Subcutaneous adipose tissue (tissue), 4 donors: ENCODE data around the gene TAF6. TPM values are rescaled to one million over a fixed set of nuclear protein-coding genes. Genes with fewer than 3 reads are reported as not detected.

ENCODE experiments used
- CTCF ChIP-seq: fragments of 450-650 bp; IDR thresholded peaks from one replicate; pipeline ENCODE4 v1.5.1; 2016; ENCODE audit warnings: low read depth, mild to moderate bottlenecking, control low read depth, antibody characterized with exemption, moderate library complexity
- total RNA-seq, 4 donors: library from RNA; depleted of rRNA; stranded (reverse); fragments of >200 nt; gene quantifications; one replicate each; pipeline ENCODE4 v1.1.0, GENCODE V29; 2016

TAF6 gene
- total RNA-seq, 4 donors from 2014 or later: 9.8 to 36.2 (median 26.2) TPM

GRCh38 chr7:100101016-100101862 is 17.9 kb downstream of the TAF6 start, which contains the start of the genes AP4M1 and MCM7:
Gene AP4M1, plus strand, starts transcription at chr7:100101643. Its CDS starts 72 bp downstream, at chr7:100101715.
Gene MCM7, minus strand, starts transcription at chr7:100101397. Its CDS starts 103 bp downstream, at chr7:100101294.
- TF ChIP-seq CTCF: no peak

DNA sequence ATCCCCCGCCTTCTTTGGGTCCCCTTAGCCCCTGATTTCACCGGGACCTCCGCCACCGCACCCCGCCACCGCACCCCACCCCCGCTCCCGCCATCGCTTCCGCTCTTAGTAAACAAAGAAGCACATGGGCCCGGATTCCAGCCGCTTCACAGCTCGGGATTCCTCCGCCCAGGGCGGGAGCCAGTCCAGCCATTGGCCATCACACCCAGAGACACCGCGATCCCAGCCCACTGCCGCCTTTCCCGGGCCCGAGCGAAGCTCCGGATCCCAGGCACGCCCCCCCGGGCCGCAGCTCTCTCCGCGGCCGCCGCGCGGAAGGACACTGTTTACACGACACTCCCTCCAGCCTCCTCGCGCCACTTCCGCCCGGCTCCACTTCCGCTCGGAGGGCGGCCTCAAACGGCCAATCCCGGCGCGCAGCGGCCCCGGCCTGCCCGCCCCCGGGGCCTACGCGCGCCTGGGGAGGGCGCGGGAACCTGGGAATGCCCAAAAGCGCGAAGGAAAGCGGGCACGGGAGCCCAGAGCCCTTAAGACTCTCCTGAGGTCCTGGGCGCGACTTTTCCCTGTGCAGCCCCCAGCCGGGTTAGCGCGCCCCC is 18.6 kb downstream of the TAF6 start:
- TF ChIP-seq CTCF: no peak

- TF ChIP-seq CTCF: no peak
Observed at GRCh38 chr7:100099452-100099851, 19.7 kb downstream of the TAF6 start.

GRCh38 chr7:100098913-100099312 is 20.2 kb downstream of the TAF6 start:
- no peak for TF ChIP-seq CTCF

- TF ChIP-seq CTCF: no peak
Observed at GRCh38 chr7:100095704-100096103, 23.5 kb downstream of the TAF6 start.

- TF ChIP-seq CTCF: no peak
Observed at GRCh38 chr7:100095289-100095688, 23.9 kb downstream of the TAF6 start.

DNA sequence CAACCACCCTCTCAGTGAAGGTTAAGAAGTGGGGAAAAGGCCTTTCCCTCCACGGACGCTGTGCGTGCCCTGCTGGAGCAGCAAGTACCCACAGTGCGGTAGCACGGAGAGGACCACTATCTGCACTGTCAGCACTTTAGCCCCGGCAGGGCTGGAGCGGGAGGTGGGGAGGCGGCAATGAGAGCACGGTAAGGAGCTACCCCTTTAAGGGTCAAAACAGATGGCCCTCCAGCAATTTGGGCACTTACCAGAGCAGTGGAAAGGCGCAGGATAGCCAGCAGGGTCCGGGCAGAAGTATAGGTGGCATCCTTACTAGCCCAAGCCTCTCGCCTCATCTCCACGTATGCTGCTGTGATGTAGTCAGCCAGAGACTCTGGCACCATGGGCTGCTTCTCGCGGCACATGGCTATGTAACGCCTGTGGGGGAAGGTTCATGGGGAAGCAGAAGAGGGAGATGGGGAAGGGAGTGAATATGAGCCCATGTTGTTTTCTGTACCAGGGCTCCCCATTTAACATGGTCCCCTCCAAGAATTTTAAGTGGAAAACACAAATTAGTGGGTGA is 25.2 kb downstream of the TAF6 start:
- TF ChIP-seq CTCF: no peak
